HepG2 (cell line): Measurements from ENCODE around the gene CEP131. TPM values are rescaled to one million over a fixed set of nuclear protein-coding genes. Genes with fewer than 3 reads are reported as not detected.
A peak's percentile ranks its signal among the peaks of the same experiment; 100 is the strongest.

ENCODE experiments used
- ATAC-seq: fragments of 200-7000 bp; cut with Tn5 transposase; 3 replicates; pipeline ENCODE4 v1.9.1; 2020; ENCODE audit warnings: mild to moderate bottlenecking, moderate library complexity
- BruUV-seq: library from RNA; stranded (reverse); fragments of 400-500 nt; replicated peaks from 2 replicates; lab custom pipeline; 2021; lab: Mats Ljungman, UMichigan
- CTCF ChIA-PET: fragments of 300-600 bp; formaldehyde crosslinking; extraction: SDS; loops from one replicate; lab custom pipeline; 2021; ENCODE audit warnings: low total read pairs, inconsistent platforms, low intra/inter-chr PET ratio; lab: Yijun Ruan, JAX
- POLR2A ChIA-PET: fragments of 350-600 bp; sonication (Branson Sonifier 250); formaldehyde crosslinking; loops from one replicate; lab custom pipeline; 2020; ENCODE audit warnings: antibody characterized with exemption, inconsistent platforms; lab: Yijun Ruan, JAX
- DNase-seq: peaks from one replicate; pipeline ENCODE4 v3.0.0-alpha.2; 2015; ENCODE audit warnings: low spot score
- FAIRE-seq: peaks from 3 replicates; lab custom pipeline; 2011; peaks lifted over from hg19 to GRCh38; lab: Jason Lieb, UNC
- H2AFZ ChIP-seq: one replicate; pipeline ENCODE4 v1.6.1; 2011; ENCODE audit warnings: low read length, inconsistent platforms
- H3K27ac ChIP-seq: fragments of 300-600 bp; 3 replicates; pipeline ENCODE4 v1.8.0; 2011; ENCODE audit warnings: mixed run types, mild to moderate bottlenecking, mixed read lengths, low read length, inconsistent platforms; ENCODE audit not compliant: insufficient read depth; ENCODE audit errors: extremely low read length
- H3K27me3 ChIP-seq, 2 experiments: fragments of 200-600 bp in 1 of 2; 2 replicates in 1 of 2; 3 replicates in 1 of 2; pipeline versions ENCODE4 v1.6.0 to v1.8.0; 2011; ENCODE audit warnings: low read length in 2 of 2, mild to moderate bottlenecking in 2 of 2, moderate library complexity in 2 of 2, inconsistent platforms in 1 of 2; ENCODE audit not compliant: insufficient read depth in 2 of 2, control insufficient read depth in 1 of 2
- H3K36me3 ChIP-seq, 2 experiments: fragments of 200-600 bp in 1 of 2; replicated peaks in 1 of 2; 2 replicates in 1 of 2; 3 replicates in 1 of 2; pipeline versions ENCODE4 v1.5.1 to v1.8.0; 2011; ENCODE audit warnings: low read length in 2 of 2, inconsistent platforms in 1 of 2; ENCODE audit not compliant: insufficient read depth in 2 of 2, control insufficient read depth in 1 of 2
- H3K4me1 ChIP-seq: 2 replicates; pipeline ENCODE4 v1.5.1; 2012; ENCODE audit warnings: low read length, inconsistent platforms; ENCODE audit not compliant: insufficient read depth
- H3K4me2 ChIP-seq: 2 replicates; pipeline ENCODE4 v1.6.0; 2011; ENCODE audit warnings: low read depth, low read length, inconsistent platforms
- H3K4me3 ChIP-seq, 3 experiments: fragments of 200-600 bp in 1 of 3; sonication (generic), shearing (Covaris generic) in 1 of 3; replicated peaks in 1 of 3; 2 replicates each; pipeline ENCODE4 v1.5.1; 2011 to 2016; ENCODE audit warnings: low read length in 3 of 3, inconsistent platforms in 2 of 3, low read depth in 2 of 3, mild to moderate bottlenecking in 2 of 3, control low read depth in 1 of 3, mixed read lengths in 1 of 3; ENCODE audit not compliant: insufficient read depth in 1 of 3
- H3K79me2 ChIP-seq: one replicate; pipeline ENCODE4 v1.6.1; 2011; ENCODE audit warnings: low read length, inconsistent platforms; ENCODE audit not compliant: insufficient read depth
- H3K9ac ChIP-seq: 2 replicates; pipeline ENCODE4 v1.6.0; 2011; ENCODE audit warnings: mild to moderate bottlenecking, low read depth, low read length, inconsistent platforms; ENCODE audit not compliant: insufficient read depth
- H3K9me3 ChIP-seq: 2 replicates; pipeline ENCODE4 v1.5.1; 2012; ENCODE audit warnings: mild to moderate bottlenecking, low read length
- H4K20me1 ChIP-seq: 2 replicates; pipeline ENCODE4 v1.6.0; 2011; ENCODE audit warnings: inconsistent platforms, mild to moderate bottlenecking, low read length, moderate library complexity; ENCODE audit not compliant: insufficient read depth
- AGO2 ChIP-seq: fragments of 200-400 bp; formaldehyde crosslinking; optimal IDR thresholded peaks from 2 replicates; pipeline ENCODE3; 2017; ENCODE audit warnings: mild to moderate bottlenecking, low read depth, low read length, moderate library complexity
- WGBS: methylation state at CpG from one replicate; pipeline ENCODE4 v1.1.6; 2017; ENCODE audit warnings: low lambda C conversion rate; 5-methylcytosine and 5-hydroxymethylcytosine counted together
- in situ Hi-C: cut with HindIII; loops from 2 replicates; pipeline ENCODE4 v1.10.0; 2017; ENCODE audit warnings: low pct_unique_long_range_greater_than_20kb; ENCODE audit not compliant: extremely low pct_ligation_motif_present
- intact Hi-C: fragments of 100-400 bp; cut with micrococcal nuclease; formaldehyde crosslinking; loops from one replicate; pipeline ENCODE4 v1.10.0; 2022; ENCODE audit not compliant: unreplicated experiment
- polyA plus RNA-seq, 8 experiments: library from polyadenylated mRNA; depleted of rRNA in 3 of 8; stranded (reverse) in 7 of 8; unstranded in 1 of 8; fragments of >200 nt; fragmentation: Illumina TruSeq in 4 of 8; extraction: Trizol in 4 of 8; gene quantifications; 2 replicates each; pipeline versions ENCODE4 v1.2.1 to v1.2.3, GENCODE V29; 2011 to 2016; ENCODE audit warnings: low read depth in 4 of 8, missing spikeins in 1 of 8, mixed read lengths in 1 of 8; ENCODE audit not compliant: insufficient read depth in 1 of 8
- total RNA-seq, 5 experiments: library from RNA; depleted of rRNA; stranded (reverse); fragments of >200 nt; fragmentation: Illumina TruSeq; extraction: Trizol; gene quantifications; 2 replicates each; pipeline ENCODE4 v1.2.3, GENCODE V29; 2016; ENCODE audit warnings: low read depth in 1 of 5
- TF ChIP-seq, protein P1 (sequence below): sonication (generic); formaldehyde crosslinking; IDR thresholded peaks from 2 replicates; pipeline ENCODE4 v1.4.0; 2020; ENCODE audit warnings: mild to moderate bottlenecking, missing genetic modification reagents, borderline replicate concordance

CEP131 gene
- total and polyA plus RNA-seq, 2 of the 13 experiments (the other 11 are each of a cell fraction or from before 2014, with no cell fraction given) = 5.0 to 16.8 TPM

DNA sequence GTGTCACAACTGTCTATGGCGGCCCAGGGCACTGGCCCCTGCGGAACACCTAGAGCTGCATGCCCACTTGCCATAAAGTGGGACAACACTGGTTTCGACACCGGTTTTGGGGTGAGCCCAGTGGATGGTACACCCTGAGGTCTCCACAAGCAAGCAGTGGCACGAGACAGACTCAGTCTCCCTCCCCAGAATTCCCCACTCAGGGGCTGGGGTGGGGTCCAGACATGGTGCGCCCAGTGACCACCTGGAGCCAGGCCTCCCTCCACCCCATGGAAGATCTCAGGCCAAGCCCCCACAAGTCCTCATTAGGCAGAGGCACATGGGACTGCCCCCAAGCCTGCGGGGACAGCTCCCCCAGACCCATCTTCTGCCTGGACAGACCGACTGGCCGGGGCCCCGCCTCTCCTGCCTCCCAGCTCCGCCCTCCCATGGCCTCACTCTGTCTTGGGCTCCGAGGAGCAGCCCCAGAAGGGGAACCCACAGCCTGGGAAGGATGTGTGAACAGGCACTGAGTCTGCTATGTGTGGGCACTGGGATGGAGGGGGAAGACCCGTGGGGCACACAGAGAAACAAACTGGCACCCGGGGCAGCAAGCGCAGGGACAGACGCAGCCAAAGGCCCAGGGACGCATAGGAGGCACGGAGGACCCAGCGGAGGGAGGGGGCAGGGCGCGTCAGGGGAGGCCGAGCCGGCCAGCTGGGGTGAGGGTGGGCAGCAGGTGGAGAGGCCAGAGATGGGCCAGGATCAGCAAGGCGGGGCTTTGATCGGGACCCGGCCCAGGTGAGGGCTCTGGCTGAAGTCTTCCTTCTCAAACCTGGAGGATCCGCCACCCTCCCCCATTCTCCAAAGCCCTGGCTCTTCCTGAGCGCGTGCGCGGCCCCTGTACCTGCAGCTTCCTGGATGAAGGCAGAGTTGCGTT, 13.3 kb upstream of the CEP131 start:
- H3K9ac ChIP-seq = no peak overlapping the region
- peaks cover 22% of the 10 kb centered on the region for H3K4me1 ChIP-seq
- ChIA-PET CTCF (no interaction called here), POLR2A (interaction anchor here (1.0 kb wide), 1 partner anchor 13 kb away, joined by 3 read pairs; the partner anchor contains the start of gene CEP131)
- in situ Hi-C loops = no loop called here
- DNase-seq (no peak), ATAC-seq (no peak), FAIRE-seq (no peak)
- TF ChIP-seq, protein P1, sequence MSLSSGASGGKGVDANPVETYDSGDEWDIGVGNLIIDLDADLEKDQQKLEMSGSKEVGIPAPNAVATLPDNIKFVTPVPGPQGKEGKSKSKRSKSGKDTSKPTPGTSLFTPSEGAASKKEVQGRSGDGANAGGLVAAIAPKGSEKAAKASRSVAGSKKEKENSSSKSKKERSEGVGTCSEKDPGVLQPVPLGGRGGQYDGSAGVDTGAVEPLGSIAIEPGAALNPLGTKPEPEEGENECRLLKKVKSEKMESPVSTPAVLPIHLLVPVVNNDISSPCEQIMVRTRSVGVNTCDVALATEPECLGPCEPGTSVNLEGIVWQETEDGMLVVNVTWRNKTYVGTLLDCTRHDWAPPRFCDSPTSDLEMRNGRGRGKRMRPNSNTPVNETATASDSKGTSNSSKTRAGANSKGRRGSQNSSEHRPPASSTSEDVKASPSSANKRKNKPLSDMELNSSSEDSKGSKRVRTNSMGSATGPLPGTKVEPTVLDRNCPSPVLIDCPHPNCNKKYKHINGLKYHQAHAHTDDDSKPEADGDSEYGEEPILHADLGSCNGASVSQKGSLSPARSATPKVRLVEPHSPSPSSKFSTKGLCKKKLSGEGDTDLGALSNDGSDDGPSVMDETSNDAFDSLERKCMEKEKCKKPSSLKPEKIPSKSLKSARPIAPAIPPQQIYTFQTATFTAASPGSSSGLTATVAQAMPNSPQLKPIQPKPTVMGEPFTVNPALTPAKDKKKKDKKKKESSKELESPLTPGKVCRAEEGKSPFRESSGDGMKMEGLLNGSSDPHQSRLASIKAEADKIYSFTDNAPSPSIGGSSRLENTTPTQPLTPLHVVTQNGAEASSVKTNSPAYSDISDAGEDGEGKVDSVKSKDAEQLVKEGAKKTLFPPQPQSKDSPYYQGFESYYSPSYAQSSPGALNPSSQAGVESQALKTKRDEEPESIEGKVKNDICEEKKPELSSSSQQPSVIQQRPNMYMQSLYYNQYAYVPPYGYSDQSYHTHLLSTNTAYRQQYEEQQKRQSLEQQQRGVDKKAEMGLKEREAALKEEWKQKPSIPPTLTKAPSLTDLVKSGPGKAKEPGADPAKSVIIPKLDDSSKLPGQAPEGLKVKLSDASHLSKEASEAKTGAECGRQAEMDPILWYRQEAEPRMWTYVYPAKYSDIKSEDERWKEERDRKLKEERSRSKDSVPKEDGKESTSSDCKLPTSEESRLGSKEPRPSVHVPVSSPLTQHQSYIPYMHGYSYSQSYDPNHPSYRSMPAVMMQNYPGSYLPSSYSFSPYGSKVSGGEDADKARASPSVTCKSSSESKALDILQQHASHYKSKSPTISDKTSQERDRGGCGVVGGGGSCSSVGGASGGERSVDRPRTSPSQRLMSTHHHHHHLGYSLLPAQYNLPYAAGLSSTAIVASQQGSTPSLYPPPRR = no peak
- peak; percentile 14 for TF ChIP-seq AGO2
- BruUV-seq = no TSS peak
- H3K79me2 ChIP-seq = peaks cover 37% of the 10 kb centered on the region
- H3K4me3 ChIP-seq = no peak overlapping the region
- no peak overlapping the region for H3K27ac ChIP-seq
- peaks cover 16 to 20% of the 10 kb centered on the region in 2 experiments; a peak in 3 of 5 replicates for H3K36me3 ChIP-seq
- intact Hi-C loops = no loop called here
- no peak overlapping the region for H2AFZ ChIP-seq
- H3K9me3 ChIP-seq = no peaks in the 10 kb centered on the region
- WGBS = 97% methylated on average over 29 of the region's 32 CpGs
- no peaks in the 10 kb centered on the region; a peak in 1 of 5 replicates for H3K27me3 ChIP-seq
- H4K20me1 ChIP-seq = peaks cover 4% of the 10 kb centered on the region; the same call in 1 of the 2 replicates
- H3K4me2 ChIP-seq = no peak overlapping the region
